Activated naive CD8-positive, alpha-beta T cell treated with anti-CD3 and anti-CD28 coated beads, Interleukin-2, amount 50 U/mL, for 24 hours (primary cell): ENCODE measurements around the gene TMEM134.

Experiments
- ATAC-seq: fragments of 150-1000 bp; cut with Tn5 transposase; one replicate; pipeline ENCODE4 v1.10.0; 2021
- DNase-seq: peaks from one replicate; pipeline ENCODE4 v3.0.0; 2021
- H3K27ac Mint-ChIP-seq: one replicate; pipeline ENCODE4 v1.8.0; 2021; ENCODE audit warnings: mild to moderate bottlenecking, mixed read lengths
- H3K27me3 Mint-ChIP-seq: one replicate; pipeline ENCODE4 v1.8.0; 2021; ENCODE audit warnings: mixed read lengths
- H3K36me3 Mint-ChIP-seq: one replicate; pipeline ENCODE4 v1.8.0; 2021; ENCODE audit warnings: low read depth, mixed read lengths
- H3K4me1 Mint-ChIP-seq: one replicate; pipeline ENCODE4 v1.8.0; 2021; ENCODE audit warnings: mixed read lengths
- H3K4me3 Mint-ChIP-seq: one replicate; pipeline ENCODE4 v1.8.0; 2021; ENCODE audit warnings: mild to moderate bottlenecking, moderate library complexity, mixed read lengths
- H3K9me3 Mint-ChIP-seq: one replicate; pipeline ENCODE4 v1.8.0; 2021; ENCODE audit warnings: mixed read lengths

The TMEM134 gene

GRCh38 chr11:67504005-67504949 lies 35.2 kb upstream of the TMEM134 start:
- ATAC-seq, result no peak
- no peaks in the 10 kb centered on the region for H3K9me3 Mint-ChIP-seq
- H3K27me3 Mint-ChIP-seq, result peaks cover 2% of the 10 kb centered on the region
- peaks cover 48% of the 10 kb centered on the region for H3K4me1 Mint-ChIP-seq
- H3K36me3 Mint-ChIP-seq, result peaks cover 25% of the 10 kb centered on the region
- peak overlapping the region; percentile 81 for H3K27ac Mint-ChIP-seq
- DNase-seq, result peak; percentile 55
- peak overlapping the region; percentile 91 for H3K4me3 Mint-ChIP-seq

GRCh38 chr11:67503119-67504004 lies 34.3 kb upstream of the TMEM134 start:
- peaks cover 25% of the 10 kb centered on the region for H3K36me3 Mint-ChIP-seq
- peak overlapping the region; percentile 68 for H3K4me3 Mint-ChIP-seq
- peak overlapping the region; percentile 67 for H3K27ac Mint-ChIP-seq
- DNase-seq (no peak), ATAC-seq (no peak)
- H3K4me1 Mint-ChIP-seq, result peaks cover 40% of the 10 kb centered on the region
- no peaks in the 10 kb centered on the region for H3K9me3 Mint-ChIP-seq
- H3K27me3 Mint-ChIP-seq, result no peaks in the 10 kb centered on the region

- Mint-ChIP-seq H3K4me3 (peak overlapping the region; percentile 68), H3K9me3 (no peaks in the 10 kb centered on the region), H3K4me1 (peaks cover 38% of the 10 kb centered on the region), H3K27ac (peak overlapping the region; percentile 67), H3K27me3 (no peaks in the 10 kb centered on the region), H3K36me3 (peaks cover 25% of the 10 kb centered on the region)
- ATAC-seq (no peak), DNase-seq (no peak)
Observed at GRCh38 chr11:67502328-67502979, 33.4 kb upstream of the TMEM134 start.

- no peaks in the 10 kb centered on the region for H3K27me3 Mint-ChIP-seq
- no peak overlapping the region for H3K4me3 Mint-ChIP-seq
- DNase-seq (no peak), ATAC-seq (no peak)
- peaks cover 33% of the 10 kb centered on the region for H3K4me1 Mint-ChIP-seq
- peaks cover 22% of the 10 kb centered on the region for H3K36me3 Mint-ChIP-seq
- no peaks in the 10 kb centered on the region for H3K9me3 Mint-ChIP-seq
- no peak overlapping the region for H3K27ac Mint-ChIP-seq
Observed at GRCh38 chr11:67501854-67502253, 32.8 kb upstream of the TMEM134 start.

GRCh38 chr11:67500831-67501715 lies 32.0 kb upstream of the TMEM134 start:
- no peaks in the 10 kb centered on the region for H3K9me3 Mint-ChIP-seq
- H3K4me1 Mint-ChIP-seq, result peaks cover 25% of the 10 kb centered on the region
- no peak for DNase-seq
- no peak for ATAC-seq
- peaks cover 19% of the 10 kb centered on the region for H3K36me3 Mint-ChIP-seq
- no peak overlapping the region for H3K4me3 Mint-ChIP-seq
- no peaks in the 10 kb centered on the region for H3K27me3 Mint-ChIP-seq
- no peak overlapping the region for H3K27ac Mint-ChIP-seq

- H3K27me3 Mint-ChIP-seq, result no peaks in the 10 kb centered on the region
- DNase-seq (no peak), ATAC-seq (no peak)
- H3K4me1 Mint-ChIP-seq, result peaks cover 19% of the 10 kb centered on the region
- no peak overlapping the region for H3K27ac Mint-ChIP-seq
- no peaks in the 10 kb centered on the region for H3K9me3 Mint-ChIP-seq
- H3K4me3 Mint-ChIP-seq, result no peak overlapping the region
- peaks cover 23% of the 10 kb centered on the region for H3K36me3 Mint-ChIP-seq
Observed at GRCh38 chr11:67500484-67500821, 31.4 kb upstream of the TMEM134 start.

- no peaks in the 10 kb centered on the region for H3K27me3 Mint-ChIP-seq
- peaks cover 18% of the 10 kb centered on the region for H3K4me1 Mint-ChIP-seq
- no peak for DNase-seq
- no peaks in the 10 kb centered on the region for H3K9me3 Mint-ChIP-seq
- no peak for ATAC-seq
- H3K36me3 Mint-ChIP-seq, result peaks cover 23% of the 10 kb centered on the region
- no peak overlapping the region for H3K4me3 Mint-ChIP-seq
- H3K27ac Mint-ChIP-seq, result no peak overlapping the region
Observed at GRCh38 chr11:67499808-67500483, 30.9 kb upstream of the TMEM134 start.

- Mint-ChIP-seq H3K27me3 (no peaks in the 10 kb centered on the region), H3K36me3 (peaks cover 23% of the 10 kb centered on the region), H3K4me3 (no peak overlapping the region), H3K9me3 (no peaks in the 10 kb centered on the region), H3K27ac (no peak overlapping the region), H3K4me1 (peaks cover 16% of the 10 kb centered on the region)
- no peak for DNase-seq
- no peak for ATAC-seq
Observed at GRCh38 chr11:67498544-67498972, 29.5 kb upstream of the TMEM134 start.

GRCh38 chr11:67497656-67498291 lies 28.7 kb upstream of the TMEM134 start:
- H3K27me3 Mint-ChIP-seq, result no peaks in the 10 kb centered on the region
- H3K4me1 Mint-ChIP-seq, result peaks cover 10% of the 10 kb centered on the region
- H3K9me3 Mint-ChIP-seq, result no peaks in the 10 kb centered on the region
- H3K36me3 Mint-ChIP-seq, result peaks cover 21% of the 10 kb centered on the region
- ATAC-seq, result no peak
- no peak overlapping the region for H3K4me3 Mint-ChIP-seq
- H3K27ac Mint-ChIP-seq, result no peak overlapping the region
- DNase-seq, result no peak

GRCh38 chr11:67496113-67496512 lies 27.1 kb upstream of the TMEM134 start:
- Mint-ChIP-seq H3K36me3 (peaks cover 20% of the 10 kb centered on the region), H3K27ac (no peak overlapping the region), H3K9me3 (no peaks in the 10 kb centered on the region), H3K4me3 (no peak overlapping the region), H3K4me1 (peaks cover 7% of the 10 kb centered on the region), H3K27me3 (no peaks in the 10 kb centered on the region)
- ATAC-seq (no peak), DNase-seq (no peak)

GRCh38 chr11:67495234-67496005 lies 26.4 kb upstream of the TMEM134 start:
- H3K4me1 Mint-ChIP-seq, result peaks cover 1% of the 10 kb centered on the region
- H3K4me3 Mint-ChIP-seq, result no peak overlapping the region
- H3K9me3 Mint-ChIP-seq, result no peaks in the 10 kb centered on the region
- no peak for DNase-seq
- H3K27me3 Mint-ChIP-seq, result no peaks in the 10 kb centered on the region
- ATAC-seq, result no peak
- H3K27ac Mint-ChIP-seq, result no peak overlapping the region
- H3K36me3 Mint-ChIP-seq, result peaks cover 13% of the 10 kb centered on the region

GRCh38 chr11:67494371-67495233 lies 25.6 kb upstream of the TMEM134 start:
- Mint-ChIP-seq H3K36me3 (peaks cover 14% of the 10 kb centered on the region), H3K9me3 (no peaks in the 10 kb centered on the region), H3K4me1 (peaks cover 4% of the 10 kb centered on the region), H3K27ac (no peak overlapping the region), H3K4me3 (no peak overlapping the region), H3K27me3 (no peaks in the 10 kb centered on the region)
- no peak for DNase-seq
- no peak for ATAC-seq
